HEK293T (cell line): ENCODE data around the gene TNFSF4.

ENCODE experiments used
- CTCF ChIA-PET: fragments of 350-600 bp; formaldehyde crosslinking; extraction: SDS; loops from one replicate; lab custom pipeline; 2021; ENCODE audit warnings: antibody characterized with exemption, inconsistent platforms; lab: Yijun Ruan, JAX
- POLR2A ChIA-PET: fragments of 350-600 bp; formaldehyde crosslinking; extraction: SDS; loops from one replicate; lab custom pipeline; 2020; ENCODE audit warnings: antibody characterized with exemption, inconsistent platforms; lab: Yijun Ruan, JAX
- DNase-seq: peaks from one replicate; pipeline ENCODE4 v3.0.0; 2012; ENCODE audit warnings: mixed read lengths; ENCODE audit errors: extremely low spot score
- ARNT ChIP-seq: fragments of 450-650 bp; IDR thresholded peaks from 2 replicates; pipeline ENCODE4 v1.6.1; 2017; ENCODE audit warnings: mild to moderate bottlenecking
- BHLHE40 ChIP-seq: fragments of 450-650 bp; IDR thresholded peaks from 2 replicates; pipeline ENCODE4 v1.6.1; 2016; ENCODE audit warnings: mild to moderate bottlenecking, moderate library complexity, borderline replicate concordance
- CTBP1 ChIP-seq: fragments of 450-650 bp; IDR thresholded peaks from 2 replicates; pipeline ENCODE4 v1.6.1; 2016; ENCODE audit warnings: borderline replicate concordance
- ELF4 ChIP-seq: fragments of 450-650 bp; IDR thresholded peaks from 2 replicates; pipeline ENCODE4 v1.6.1; 2017; ENCODE audit warnings: antibody characterized with exemption
- FOXA1 ChIP-seq: fragments of 450-650 bp; IDR thresholded peaks from 2 replicates; pipeline ENCODE4 v1.6.1; 2016; ENCODE audit warnings: mild to moderate bottlenecking
- FOXK2 ChIP-seq: fragments of 450-650 bp; IDR thresholded peaks from 2 replicates; pipeline ENCODE4 v1.6.1; 2016; ENCODE audit warnings: mild to moderate bottlenecking
- FOXM1 ChIP-seq: fragments of 450-650 bp; IDR thresholded peaks from 2 replicates; pipeline ENCODE4 v1.6.1; 2017; ENCODE audit warnings: mild to moderate bottlenecking, borderline replicate concordance
- HDGF ChIP-seq: fragments of 450-650 bp; IDR thresholded peaks from 2 replicates; pipeline ENCODE4 v1.6.1; 2017; ENCODE audit warnings: antibody characterized with exemption, borderline replicate concordance
- L3MBTL2 ChIP-seq: fragments of 450-650 bp; conservative IDR thresholded peaks from 2 replicates; pipeline ENCODE4 v1.6.1; 2016; ENCODE audit warnings: mild to moderate bottlenecking
- LEF1 ChIP-seq: fragments of 450-650 bp; IDR thresholded peaks from 2 replicates; pipeline ENCODE4 v1.6.1; 2017; ENCODE audit warnings: mild to moderate bottlenecking, borderline replicate concordance
- NFRKB ChIP-seq: fragments of 450-650 bp; IDR thresholded peaks from 2 replicates; pipeline ENCODE4 v1.6.1; 2016; ENCODE audit warnings: mild to moderate bottlenecking, moderate library complexity
- SP1 ChIP-seq: fragments of 450-650 bp; IDR thresholded peaks from 2 replicates; pipeline ENCODE4 v1.6.1; 2017
- SUZ12 ChIP-seq: fragments of 450-650 bp; IDR thresholded peaks from 2 replicates; pipeline ENCODE4 v1.6.1; 2016; ENCODE audit warnings: mild to moderate bottlenecking
- TARDBP ChIP-seq: fragments of 450-650 bp; IDR thresholded peaks from 2 replicates; pipeline ENCODE4 v1.6.1; 2016
- ZNF384 ChIP-seq: fragments of 450-650 bp; IDR thresholded peaks from 2 replicates; pipeline ENCODE4 v1.6.1; 2016
- TF ChIP-seq, protein P1 (sequence below): fragments of 450-650 bp; IDR thresholded peaks from 2 replicates; pipeline ENCODE4 v1.6.1; 2016

The TNFSF4 gene

DNA sequence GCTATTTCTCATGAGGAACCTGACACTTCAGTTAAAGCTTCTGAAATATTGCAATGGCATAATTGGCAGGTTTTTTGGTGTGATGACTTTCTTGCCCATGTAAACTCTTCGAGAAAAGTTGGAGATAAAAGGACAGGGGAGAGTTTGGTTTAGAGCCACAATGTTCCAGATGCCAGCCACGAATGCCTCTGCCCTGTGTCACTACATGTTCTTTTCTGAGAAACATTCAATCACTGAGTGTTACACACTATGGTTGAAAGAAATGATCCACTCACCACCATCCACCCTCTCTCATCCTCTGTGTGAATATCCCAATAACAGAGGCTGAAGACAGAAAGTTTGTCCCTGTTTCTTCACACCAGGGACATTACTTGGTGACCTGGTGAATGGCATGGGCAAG, 66.4 kb downstream of the TNFSF4 start:
- POLR2A ChIA-PET: no interaction called here
- CTCF ChIA-PET: no interaction called here
- no peak for TF ChIP-seq HDGF
- no peak for TF ChIP-seq L3MBTL2
- TF ChIP-seq TARDBP: no peak
- TF ChIP-seq ZNF384: no peak
- no peak for TF ChIP-seq LEF1
- DNase-seq: no peak

DNA sequence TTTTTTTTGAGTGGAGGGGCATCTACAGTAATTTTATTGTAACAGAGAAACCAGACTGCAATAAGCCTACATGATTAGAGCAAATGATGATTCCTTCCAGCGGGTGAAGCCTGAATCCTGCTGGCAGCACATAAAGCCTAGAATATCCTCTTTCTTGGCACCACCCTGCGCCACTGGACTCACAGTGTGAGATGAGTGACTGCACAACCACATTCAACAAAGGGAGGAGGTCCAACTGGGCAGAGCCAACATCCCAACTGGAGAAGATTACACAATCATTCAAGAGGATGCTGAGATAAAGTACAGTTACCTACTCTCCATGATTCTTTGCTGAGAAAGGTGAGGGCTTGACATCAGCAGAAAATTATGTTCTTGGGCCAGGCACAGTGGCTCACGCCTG, 67.4 kb downstream of the TNFSF4 start:
- TF ChIP-seq NFRKB (no peak), CTBP1 (no peak), SUZ12 (no peak), ZNF384 (no peak), SP1 (no peak), L3MBTL2 (no peak), ELF4 (no peak), FOXK2 (no peak), FOXA1 (no peak), LEF1 (no peak), FOXM1 (no peak), TARDBP (no peak), ARNT (no peak), BHLHE40 (no peak), HDGF (no peak)
- TF ChIP-seq, protein P1, sequence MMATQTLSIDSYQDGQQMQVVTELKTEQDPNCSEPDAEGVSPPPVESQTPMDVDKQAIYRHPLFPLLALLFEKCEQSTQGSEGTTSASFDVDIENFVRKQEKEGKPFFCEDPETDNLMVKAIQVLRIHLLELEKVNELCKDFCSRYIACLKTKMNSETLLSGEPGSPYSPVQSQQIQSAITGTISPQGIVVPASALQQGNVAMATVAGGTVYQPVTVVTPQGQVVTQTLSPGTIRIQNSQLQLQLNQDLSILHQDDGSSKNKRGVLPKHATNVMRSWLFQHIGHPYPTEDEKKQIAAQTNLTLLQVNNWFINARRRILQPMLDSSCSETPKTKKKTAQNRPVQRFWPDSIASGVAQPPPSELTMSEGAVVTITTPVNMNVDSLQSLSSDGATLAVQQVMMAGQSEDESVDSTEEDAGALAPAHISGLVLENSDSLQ: no peak
- POLR2A ChIA-PET: no interaction called here
- DNase-seq: no peak
- CTCF ChIA-PET: no interaction called here

DNA sequence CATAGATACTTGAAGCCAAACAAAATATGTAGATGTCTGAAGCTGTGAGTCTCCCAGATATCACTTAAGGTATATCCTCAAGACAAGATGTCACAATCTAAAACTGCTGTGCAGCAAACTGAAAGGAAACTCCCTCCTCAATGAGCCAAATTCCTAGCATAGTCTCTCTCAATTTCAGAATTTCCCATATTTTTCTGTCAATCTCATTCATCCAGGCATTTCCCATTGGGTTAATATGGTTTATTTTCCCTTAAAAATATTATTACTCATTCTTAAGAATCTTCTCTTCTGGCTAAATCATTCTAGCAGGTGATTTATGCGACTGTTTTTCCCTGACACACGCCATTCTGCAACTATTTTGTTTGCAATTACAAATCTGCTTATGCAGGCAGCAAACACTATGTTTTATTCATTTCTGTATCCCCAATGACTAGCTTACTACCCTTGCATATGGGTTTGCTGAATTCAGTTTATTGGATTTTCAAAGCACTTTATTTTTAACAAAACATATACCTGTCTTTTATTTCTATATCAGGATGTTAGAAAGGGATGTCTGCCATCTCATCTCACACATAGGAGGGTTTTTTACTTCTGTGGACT, 69.9 kb downstream of the TNFSF4 start:
- TF ChIP-seq, protein P1: no peak
- TF ChIP-seq FOXM1 (no peak), ZNF384 (no peak), NFRKB (no peak), FOXA1 (no peak), FOXK2 (no peak)
- DNase-seq: no peak
- CTCF ChIA-PET: no interaction called here
- POLR2A ChIA-PET: no interaction called here

DNA sequence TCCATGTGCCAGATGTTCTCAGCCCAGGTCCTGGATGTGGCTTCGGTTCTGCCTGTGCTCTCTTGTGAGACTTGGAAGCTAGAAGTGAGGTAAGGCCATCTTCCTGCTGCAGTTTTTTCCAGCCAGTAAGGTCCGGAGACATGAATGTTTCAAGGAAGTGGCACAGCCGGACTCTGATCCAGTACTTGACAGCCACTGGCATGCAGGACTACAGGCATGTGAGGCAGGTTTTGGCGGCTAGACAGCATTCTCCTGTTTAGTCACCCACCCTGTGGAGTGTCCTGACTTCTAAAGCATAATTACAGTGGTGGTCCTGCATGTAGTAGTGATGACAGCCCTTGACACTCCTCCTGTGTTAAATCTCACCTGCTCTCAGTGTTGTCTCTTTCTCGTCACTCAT, 72.3 kb downstream of the TNFSF4 start:
- TF ChIP-seq L3MBTL2: no peak
- no peak for TF ChIP-seq SP1
- ChIA-PET CTCF (no interaction called here), POLR2A (no interaction called here)
- no peak for DNase-seq

DNA sequence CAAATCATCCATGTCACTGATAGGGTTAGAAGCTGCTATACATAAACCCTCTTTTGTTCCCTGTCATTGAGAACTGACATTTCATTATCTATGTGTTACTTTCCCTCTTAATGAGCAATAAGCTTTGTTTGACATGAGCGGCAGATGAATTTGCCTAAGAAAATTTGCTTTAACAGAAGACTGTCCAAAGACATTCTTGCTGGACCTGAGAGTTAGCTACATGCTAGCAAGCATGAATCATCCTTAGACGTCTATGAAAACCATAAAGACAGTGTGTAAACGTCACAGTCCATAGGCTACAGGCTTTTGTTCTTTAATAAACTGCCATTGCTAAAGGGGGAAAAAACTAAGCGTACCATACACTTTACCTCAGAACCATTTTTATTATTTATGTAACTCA, 73.1 kb downstream of the TNFSF4 start:
- POLR2A ChIA-PET: no interaction called here
- CTCF ChIA-PET: no interaction called here
- no peak for DNase-seq
- TF ChIP-seq ELF4: no peak
- TF ChIP-seq L3MBTL2: no peak
- TF ChIP-seq, protein P1: no peak
- TF ChIP-seq HDGF: no peak
- no peak for TF ChIP-seq FOXM1
- no peak for TF ChIP-seq BHLHE40
- TF ChIP-seq TARDBP: no peak
- TF ChIP-seq ARNT: no peak
- no peak for TF ChIP-seq SUZ12
- TF ChIP-seq FOXA1: no peak
- TF ChIP-seq FOXK2: no peak
- no peak for TF ChIP-seq LEF1
- TF ChIP-seq NFRKB: no peak
